ENCODE data around the gene CDK3. TPM values are rescaled to one million over a fixed set of nuclear protein-coding genes. Genes with fewer than 3 reads are reported as not detected.

CDK3 gene
- total RNA-seq, 6 donors from 2014 or later: 3.0 to 15.7 (median 7.0) TPM

GRCh38 chr17:75991396-75991795 lies 9.3 kb upstream of the CDK3 start:
- H3K4me1 ChIP-seq: peaks cover 0 to 1% (median 0%) of the 10 kb centered on the region in 4 donors
- no peak for TF ChIP-seq EP300 (IDR thresholded peaks at IDR 0.05)
- H3K4me3 ChIP-seq: no peak overlapping the region
- no peaks in the 10 kb centered on the region for H3K27me3 ChIP-seq
- no peak overlapping the region for H3K27ac ChIP-seq
- no peaks in the 10 kb centered on the region for H3K9me3 ChIP-seq
- no peak for DNase-seq
- ATAC-seq (ENCODE audit: low FRiP score in 2 of 2): no peak
- 94 to 99% methylated on average over 9 of the region's 9 CpGs for WGBS, 2 donors
- peaks cover 2 to 32% (median 16%) of the 10 kb centered on the region in 4 donors for H3K36me3 ChIP-seq

- no peak overlapping the region for H3K4me3 ChIP-seq
- no peaks in the 10 kb centered on the region for H3K27me3 ChIP-seq
- no peak for DNase-seq
- no peak overlapping the region for H3K27ac ChIP-seq
- no peak for ATAC-seq (ENCODE audit: low FRiP score in 2 of 2)
- no peaks in the 10 kb centered on the region for H3K9me3 ChIP-seq
- peaks cover 13 to 18% (median 17%) of the 10 kb centered on the region in 4 donors for H3K4me1 ChIP-seq
- WGBS, 2 donors: 91 to 94% methylated on average over 5 of the region's 5 CpGs
- H3K36me3 ChIP-seq: peaks cover 2 to 25% (median 17%) of the 10 kb centered on the region in 4 donors
- TF ChIP-seq POLR2AphosphoS5 (IDR thresholded peaks at IDR 0.05): no peak
- TF ChIP-seq, protein P1, sequence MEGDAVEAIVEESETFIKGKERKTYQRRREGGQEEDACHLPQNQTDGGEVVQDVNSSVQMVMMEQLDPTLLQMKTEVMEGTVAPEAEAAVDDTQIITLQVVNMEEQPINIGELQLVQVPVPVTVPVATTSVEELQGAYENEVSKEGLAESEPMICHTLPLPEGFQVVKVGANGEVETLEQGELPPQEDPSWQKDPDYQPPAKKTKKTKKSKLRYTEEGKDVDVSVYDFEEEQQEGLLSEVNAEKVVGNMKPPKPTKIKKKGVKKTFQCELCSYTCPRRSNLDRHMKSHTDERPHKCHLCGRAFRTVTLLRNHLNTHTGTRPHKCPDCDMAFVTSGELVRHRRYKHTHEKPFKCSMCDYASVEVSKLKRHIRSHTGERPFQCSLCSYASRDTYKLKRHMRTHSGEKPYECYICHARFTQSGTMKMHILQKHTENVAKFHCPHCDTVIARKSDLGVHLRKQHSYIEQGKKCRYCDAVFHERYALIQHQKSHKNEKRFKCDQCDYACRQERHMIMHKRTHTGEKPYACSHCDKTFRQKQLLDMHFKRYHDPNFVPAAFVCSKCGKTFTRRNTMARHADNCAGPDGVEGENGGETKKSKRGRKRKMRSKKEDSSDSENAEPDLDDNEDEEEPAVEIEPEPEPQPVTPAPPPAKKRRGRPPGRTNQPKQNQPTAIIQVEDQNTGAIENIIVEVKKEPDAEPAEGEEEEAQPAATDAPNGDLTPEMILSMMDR (IDR thresholded peaks at IDR 0.05): no peak
- no peak for TF ChIP-seq EP300 (IDR thresholded peaks at IDR 0.05)
Measured at GRCh38 chr17:75994802-75995370, 5.8 kb upstream of the CDK3 start.

DNA sequence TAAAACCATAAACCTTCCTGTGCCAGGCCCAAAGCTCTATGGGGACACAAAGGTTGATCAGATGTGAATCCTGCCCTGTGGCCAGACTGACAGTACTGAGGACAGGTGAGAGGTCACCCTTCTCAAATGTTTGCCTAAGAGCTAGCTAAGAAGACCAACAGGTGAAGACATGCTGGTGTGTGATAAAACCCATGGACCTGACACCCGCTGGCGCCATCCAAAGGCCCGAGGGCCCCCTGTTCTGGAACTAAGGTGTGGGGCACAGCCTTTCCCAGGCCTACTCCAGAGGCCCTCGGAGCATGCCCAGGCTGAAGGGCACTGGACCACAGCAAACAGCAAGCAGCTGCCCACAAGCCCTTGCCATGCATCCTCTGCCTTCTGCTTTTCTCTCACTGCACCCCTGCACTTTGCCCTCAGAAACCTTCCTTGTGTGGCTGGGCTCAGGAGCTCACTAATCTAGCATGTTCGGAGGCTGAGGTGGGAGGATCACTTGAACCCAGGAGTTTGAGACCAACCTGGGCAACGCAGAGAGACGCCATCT lies 5.2 kb upstream of the CDK3 start:
- Histone ChIP-seq H3K36me3 (peaks cover 2 to 25% (median 19%) of the 10 kb centered on the region in 4 donors), H3K9me3 (no peaks in the 10 kb centered on the region), H3K27me3 (no peaks in the 10 kb centered on the region), H3K27ac (no peak overlapping the region), H3K4me3 (no peak overlapping the region), H3K4me1 (peaks cover 13 to 18% (median 17%) of the 10 kb centered on the region in 4 donors)
- no peak for ATAC-seq (ENCODE audit: low FRiP score in 2 of 2)
- DNase-seq: no peak
- WGBS, 2 donors: 94 to 96% methylated on average over 7 of the region's 7 CpGs
- TF ChIP-seq POLR2AphosphoS5 (IDR thresholded peaks at IDR 0.05) (no peak), POLR2A (IDR thresholded peaks at IDR 0.05) (no peak), EP300 (IDR thresholded peaks at IDR 0.05) (no peak)
- TF ChIP-seq, protein P1 (IDR thresholded peaks at IDR 0.05): no peak

GRCh38 chr17:75996665-75997590 lies 3.7 kb upstream of the CDK3 start:
- DNase-seq: peak in 1 of 2 donors; percentile 84

DNA sequence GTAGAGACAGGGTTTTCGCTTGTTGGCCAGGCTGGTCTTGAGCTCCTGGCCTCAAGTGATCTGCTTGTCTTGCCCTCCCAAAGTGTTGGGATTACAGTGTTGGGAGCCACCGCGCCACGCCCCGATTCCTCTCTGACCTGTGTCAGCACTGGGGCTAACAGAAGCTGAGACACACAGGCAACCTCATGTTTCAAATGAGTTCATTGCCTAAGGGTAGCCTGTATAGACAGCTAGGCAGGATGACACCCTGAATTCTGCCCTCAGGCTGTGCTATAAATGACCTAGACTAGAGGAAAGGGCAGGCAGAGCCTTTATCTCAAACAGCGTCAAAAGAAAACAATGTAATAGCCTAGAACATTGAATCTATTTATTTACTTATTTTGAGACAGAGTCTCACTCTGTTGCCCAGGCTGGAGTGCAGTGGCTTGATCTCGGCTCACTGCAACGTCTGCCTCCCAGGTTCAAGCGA lies 2.3 kb upstream of the CDK3 start:
- Histone ChIP-seq H3K27ac (peak overlapping the region in 3 of 4 donors; percentile 22 to 76 (median 49)), H3K9me3 (no peaks in the 10 kb centered on the region), H3K27me3 (no peaks in the 10 kb centered on the region), H3K36me3 (peaks cover 2 to 26% (median 11%) of the 10 kb centered on the region in 4 donors), H3K4me1 (peaks cover 13 to 25% (median 19%) of the 10 kb centered on the region in 4 donors), H3K4me3 (no peak overlapping the region)
- DNase-seq: no peak
- no peak for ATAC-seq (ENCODE audit: low FRiP score in 2 of 2)
- TF ChIP-seq EP300 (IDR thresholded peaks at IDR 0.05) (no peak), POLR2AphosphoS5 (IDR thresholded peaks at IDR 0.05) (no peak), POLR2A (IDR thresholded peaks at IDR 0.05) (no peak)
- TF ChIP-seq, protein P1 (IDR thresholded peaks at IDR 0.05): no peak
- WGBS, 2 donors: 81 to 87% methylated on average over 9 of the region's 9 CpGs

More at GRCh38 chr17:75996665-75997590, 3.7 kb upstream of the CDK3 start:
- 25 to 27% methylated on average over 18 of the region's 18 CpGs for WGBS, 2 donors
- TF ChIP-seq EP300 (IDR thresholded peaks at IDR 0.05) (no peak), POLR2AphosphoS5 (IDR thresholded peaks at IDR 0.05) (no peak)
- peak overlapping the region; percentile 18 to 76 (median 58) for H3K27ac ChIP-seq
- H3K36me3 ChIP-seq: peaks cover 2 to 27% (median 15%) of the 10 kb centered on the region in 4 donors
- no peaks in the 10 kb centered on the region for H3K9me3 ChIP-seq
- ATAC-seq (ENCODE audit: low FRiP score in 2 of 2): peak; percentile 34 to 62
- H3K27me3 ChIP-seq: no peaks in the 10 kb centered on the region
- H3K4me3 ChIP-seq: no peak overlapping the region
- H3K4me1 ChIP-seq: peaks cover 13 to 18% (median 17%) of the 10 kb centered on the region in 4 donors
